ENCODE measurements around the gene CLGN.

The CLGN gene

GRCh38 chr4:140359562-140360427 lies 67.7 kb downstream of the CLGN start:
- Histone ChIP-seq H3K9me3 (ENCODE audit: severe bottlenecking) (no peaks in the 10 kb centered on the region), H3K36me3 (ENCODE audit: low read depth) (no peaks in the 10 kb centered on the region), H3K27me3 (ENCODE audit: insufficient read depth, poor library complexity, severe bottlenecking) (no peaks in the 10 kb centered on the region), H3K27ac (ENCODE audit: poor library complexity, severe bottlenecking) (no peak overlapping the region), H3K4me3 (ENCODE audit: severe bottlenecking) (no peak overlapping the region), H3K4me1 (ENCODE audit: insufficient read depth, poor library complexity, severe bottlenecking) (no peaks in the 10 kb centered on the region)
- ATAC-seq (ENCODE audit: low read depth): peak; percentile 97
- DNase-seq (ENCODE audit: low spot score): peak; percentile 78
- peak; percentile 95 for TF ChIP-seq CTCF (IDR thresholded peaks at IDR 0.05; ENCODE audit: poor library complexity, severe bottlenecking)

- DNase-seq (ENCODE audit: low spot score) (no peak), ATAC-seq (ENCODE audit: low read depth) (no peak)
- Histone ChIP-seq H3K36me3 (ENCODE audit: low read depth) (no peaks in the 10 kb centered on the region), H3K4me3 (ENCODE audit: severe bottlenecking) (no peak overlapping the region), H3K27me3 (ENCODE audit: insufficient read depth, poor library complexity, severe bottlenecking) (no peaks in the 10 kb centered on the region), H3K9me3 (ENCODE audit: severe bottlenecking) (no peaks in the 10 kb centered on the region), H3K27ac (ENCODE audit: poor library complexity, severe bottlenecking) (no peak overlapping the region), H3K4me1 (ENCODE audit: insufficient read depth, poor library complexity, severe bottlenecking) (no peaks in the 10 kb centered on the region)
- no peak for TF ChIP-seq CTCF (IDR thresholded peaks at IDR 0.05; ENCODE audit: poor library complexity, severe bottlenecking)
These were observed 69.2 kb downstream of the CLGN start for GRCh38 chr4:140358281-140358680.

- H3K4me1 ChIP-seq (ENCODE audit: insufficient read depth, poor library complexity, severe bottlenecking): no peaks in the 10 kb centered on the region
- no peaks in the 10 kb centered on the region for H3K36me3 ChIP-seq (ENCODE audit: low read depth)
- no peaks in the 10 kb centered on the region for H3K9me3 ChIP-seq (ENCODE audit: severe bottlenecking)
- ATAC-seq (ENCODE audit: low read depth) (no peak), DNase-seq (ENCODE audit: low spot score) (no peak)
- TF ChIP-seq CTCF (IDR thresholded peaks at IDR 0.05; ENCODE audit: poor library complexity, severe bottlenecking): no peak
- no peak overlapping the region for H3K4me3 ChIP-seq (ENCODE audit: severe bottlenecking)
- H3K27me3 ChIP-seq (ENCODE audit: insufficient read depth, poor library complexity, severe bottlenecking): no peaks in the 10 kb centered on the region
- no peak overlapping the region for H3K27ac ChIP-seq (ENCODE audit: poor library complexity, severe bottlenecking)
These were observed 69.6 kb downstream of the CLGN start for GRCh38 chr4:140357868-140358267.

- ATAC-seq (ENCODE audit: low read depth): no peak
- Histone ChIP-seq H3K27ac (ENCODE audit: poor library complexity, severe bottlenecking) (no peak overlapping the region), H3K9me3 (ENCODE audit: severe bottlenecking) (no peaks in the 10 kb centered on the region), H3K36me3 (ENCODE audit: low read depth) (no peaks in the 10 kb centered on the region), H3K4me3 (ENCODE audit: severe bottlenecking) (no peak overlapping the region), H3K4me1 (ENCODE audit: insufficient read depth, poor library complexity, severe bottlenecking) (no peaks in the 10 kb centered on the region), H3K27me3 (ENCODE audit: insufficient read depth, poor library complexity, severe bottlenecking) (no peaks in the 10 kb centered on the region)
- DNase-seq (ENCODE audit: low spot score): no peak
- no peak for TF ChIP-seq CTCF (IDR thresholded peaks at IDR 0.05; ENCODE audit: poor library complexity, severe bottlenecking)
These were observed 72.2 kb downstream of the CLGN start for GRCh38 chr4:140355288-140355687.

GRCh38 chr4:140353786-140354185 lies 73.7 kb downstream of the CLGN start:
- Histone ChIP-seq H3K36me3 (ENCODE audit: low read depth) (no peaks in the 10 kb centered on the region), H3K9me3 (ENCODE audit: severe bottlenecking) (no peaks in the 10 kb centered on the region), H3K27ac (ENCODE audit: poor library complexity, severe bottlenecking) (no peak overlapping the region), H3K27me3 (ENCODE audit: insufficient read depth, poor library complexity, severe bottlenecking) (no peaks in the 10 kb centered on the region), H3K4me1 (ENCODE audit: insufficient read depth, poor library complexity, severe bottlenecking) (no peaks in the 10 kb centered on the region), H3K4me3 (ENCODE audit: severe bottlenecking) (no peak overlapping the region)
- no peak for DNase-seq (ENCODE audit: low spot score)
- TF ChIP-seq CTCF (IDR thresholded peaks at IDR 0.05; ENCODE audit: poor library complexity, severe bottlenecking): no peak
- ATAC-seq (ENCODE audit: low read depth): no peak

Measured in RWPE2 (cell line).